Activated naive CD4-positive, alpha-beta T cell treated with anti-CD3 and anti-CD28 coated beads, Interleukin-2, amount 10 ng/mL, durations not matched to agents 7 days and 5 days (primary cell): ENCODE measurements around the gene MCM7.
A peak's percentile ranks its signal among the peaks of the same experiment; 100 is the strongest.

Source experiments
- CTCF ChIA-PET: fragments of 350-600 bp; sonication (Branson Sonifier 250); formaldehyde crosslinking; loops from one replicate; lab custom pipeline; 2021; ENCODE audit warnings: antibody characterized with exemption; lab: Charles Lee
- DNase-seq: peaks from one replicate; pipeline ENCODE4 v3.0.0-alpha.2; 2020
- H3K27ac Mint-ChIP-seq: one replicate; pipeline ENCODE4 v1.8.0; 2021; ENCODE audit warnings: mild to moderate bottlenecking, moderate library complexity, mixed read lengths
- H3K27me3 Mint-ChIP-seq: one replicate; pipeline ENCODE4 v1.8.0; 2021; ENCODE audit warnings: mild to moderate bottlenecking, mixed read lengths
- H3K36me3 Mint-ChIP-seq: one replicate; pipeline ENCODE4 v1.8.0; 2021; ENCODE audit warnings: mixed read lengths
- H3K4me1 Mint-ChIP-seq: one replicate; pipeline ENCODE4 v1.8.0; 2021; ENCODE audit warnings: mixed read lengths
- H3K4me3 Mint-ChIP-seq: one replicate; pipeline ENCODE4 v1.8.0; 2021; ENCODE audit warnings: mild to moderate bottlenecking, moderate library complexity, mixed read lengths
- H3K9me3 Mint-ChIP-seq: one replicate; pipeline ENCODE4 v1.8.0; 2021; ENCODE audit warnings: mixed read lengths

Gene MCM7

DNA sequence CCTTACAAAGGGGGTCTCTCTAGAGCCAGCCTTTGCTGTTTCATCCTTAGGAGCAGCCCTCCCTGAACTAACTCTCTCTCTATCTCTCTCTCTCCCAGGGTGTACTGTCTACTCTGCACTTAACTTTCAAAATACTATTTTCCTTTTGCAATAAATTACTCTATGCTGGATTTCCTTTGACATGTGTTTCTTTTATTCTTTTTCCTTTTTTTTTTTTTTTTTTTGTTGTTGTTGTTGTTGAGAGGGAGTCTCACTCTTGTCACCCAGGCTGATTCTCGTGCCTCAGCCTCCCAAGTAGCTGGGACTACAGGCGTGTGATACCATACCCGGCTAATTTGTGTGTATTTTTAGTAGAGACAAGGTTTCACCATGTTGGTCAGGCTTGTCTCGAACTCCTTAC lies 18.2 kb downstream of the MCM7 start:
- Mint-ChIP-seq H3K27ac (no peak overlapping the region), H3K4me1 (peaks cover 37% of the 10 kb centered on the region), H3K36me3 (peaks cover 15% of the 10 kb centered on the region), H3K9me3 (no peaks in the 10 kb centered on the region), H3K27me3 (peaks cover 29% of the 10 kb centered on the region), H3K4me3 (peak overlapping the region; percentile 83)
- DNase-seq, result no peak
- CTCF ChIA-PET, result interaction anchor here (0.6 to 1.3 kb wide), 10 partner anchors 12 to 398 kb away, joined by 3 to 7 read pairs (median 4); partner anchors contain the start of gene ZSCAN21

DNA sequence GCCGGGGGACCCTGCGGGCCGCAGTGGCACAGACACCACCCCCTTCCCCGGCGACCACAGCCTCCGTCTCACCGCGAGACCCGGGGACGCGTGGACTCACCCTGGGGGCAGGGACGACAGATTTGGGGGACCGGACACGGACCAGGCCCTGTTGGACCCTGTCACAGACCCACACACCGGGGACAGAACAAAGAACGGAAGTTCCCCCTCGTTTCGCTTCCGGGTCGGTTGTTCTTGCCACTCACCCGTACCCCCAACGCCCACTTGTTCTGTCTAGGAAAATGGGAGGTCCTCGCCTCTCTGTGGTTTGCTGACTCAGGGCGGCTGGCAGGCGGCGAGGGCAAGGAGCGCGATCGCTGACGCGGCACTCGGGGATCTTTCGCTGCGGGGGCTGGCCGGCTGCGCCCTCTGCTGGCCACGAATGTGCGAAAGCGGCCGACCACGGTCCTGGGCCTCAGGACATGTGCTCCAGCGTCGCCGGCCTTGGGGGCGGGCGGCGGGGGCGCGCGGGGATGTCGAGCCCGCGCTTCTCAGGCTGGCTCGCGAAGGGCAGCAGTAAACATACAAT lies 19.6 kb downstream of the MCM7 start, which contains the start of gene ZNF3:
TSS of gene ZNF3 (minus strand) at position 189 of the 568 bp plus-strand sequence. CDS start 4,366 bp downstream, outside the sequence.
- CTCF ChIA-PET, result interaction anchor here (0.8 to 1.4 kb wide), 8 partner anchors 10 to 90 kb away, joined by 3 to 11 read pairs (median 4); partner anchors contain the start of gene ZSCAN21
- H3K36me3 Mint-ChIP-seq, result peaks cover 21% of the 10 kb centered on the region
- peak within 1 kb of the TSS; percentile 90 for H3K27ac Mint-ChIP-seq
- peaks cover 32% of the 10 kb centered on the region for H3K4me1 Mint-ChIP-seq
- DNase-seq, result peak; percentile 98
- H3K9me3 Mint-ChIP-seq, result no peaks in the 10 kb centered on the region
- H3K27me3 Mint-ChIP-seq, result peaks cover 29% of the 10 kb centered on the region
- peak within 1 kb of the TSS; percentile 83 for H3K4me3 Mint-ChIP-seq

DNA sequence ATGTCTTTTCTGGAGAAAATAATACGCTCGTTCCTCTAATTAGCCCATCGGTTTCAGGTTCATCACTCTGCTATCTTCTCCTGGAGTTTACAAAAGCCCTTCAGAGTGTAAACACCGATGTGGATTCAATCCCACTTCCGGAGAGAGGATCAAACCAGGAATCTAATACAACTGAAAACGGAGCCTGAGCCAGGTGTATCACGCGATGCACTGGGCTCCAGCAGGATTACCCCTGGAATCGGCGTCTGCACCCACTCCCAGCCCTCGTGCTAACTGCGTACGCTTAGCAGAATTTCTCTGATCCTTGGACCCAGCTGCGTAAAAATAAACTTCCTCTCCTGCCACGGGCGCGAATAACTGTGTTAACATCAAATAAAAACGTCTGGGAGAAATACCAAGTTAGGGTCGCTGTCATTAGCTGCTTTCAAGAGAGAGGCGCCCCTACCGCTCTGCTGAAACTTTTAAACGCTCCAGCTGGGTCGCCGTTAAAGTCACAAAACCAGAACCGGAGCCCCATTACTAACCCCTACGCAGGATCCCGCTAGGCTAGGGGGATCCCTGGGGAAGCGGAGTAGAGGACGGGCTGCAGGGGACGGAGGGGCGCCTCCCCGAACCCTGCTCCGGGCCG lies 20.2 kb downstream of the MCM7 start:
- DNase-seq, result no peak
- peak overlapping the region; percentile 83 for H3K27ac Mint-ChIP-seq
- peaks cover 28% of the 10 kb centered on the region for H3K27me3 Mint-ChIP-seq
- H3K4me3 Mint-ChIP-seq, result peak overlapping the region; percentile 83
- peaks cover 32% of the 10 kb centered on the region for H3K4me1 Mint-ChIP-seq
- CTCF ChIA-PET, result interaction anchor here (0.8 to 1.4 kb wide), 3 partner anchors 10 to 90 kb away, joined by 3 to 4 read pairs (median 3); no protein-coding TSS in a partner anchor
- H3K9me3 Mint-ChIP-seq, result no peaks in the 10 kb centered on the region
- H3K36me3 Mint-ChIP-seq, result peaks cover 27% of the 10 kb centered on the region

DNA sequence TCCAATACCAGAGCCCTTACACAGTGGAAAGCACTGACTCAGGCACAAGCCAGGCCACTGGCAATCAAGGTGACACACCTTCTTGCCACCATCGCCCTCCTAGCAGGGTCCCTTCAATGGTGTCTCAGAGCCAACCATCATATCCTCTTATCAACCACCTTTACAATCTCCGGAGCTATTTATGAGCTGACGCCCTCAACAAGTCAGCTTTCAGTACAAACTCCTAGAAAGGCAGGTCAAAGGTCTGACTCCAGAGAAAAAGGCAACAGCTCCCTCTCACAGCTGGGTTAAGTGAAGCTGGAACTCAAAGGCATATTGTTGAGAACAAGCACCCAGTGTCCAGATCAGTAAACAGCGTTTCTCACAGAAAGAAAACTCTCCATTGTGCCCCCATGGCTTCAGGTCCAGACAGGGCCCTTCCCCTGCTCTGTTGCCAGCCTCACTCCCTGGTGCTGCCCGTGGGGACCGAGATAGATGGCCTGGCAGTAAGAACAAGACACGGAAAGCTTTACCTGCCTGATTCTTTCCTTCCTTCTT lies 22.1 kb downstream of the MCM7 start:
- CTCF ChIA-PET, result no interaction called here
- H3K4me3 Mint-ChIP-seq, result peak overlapping the region; percentile 26

DNA sequence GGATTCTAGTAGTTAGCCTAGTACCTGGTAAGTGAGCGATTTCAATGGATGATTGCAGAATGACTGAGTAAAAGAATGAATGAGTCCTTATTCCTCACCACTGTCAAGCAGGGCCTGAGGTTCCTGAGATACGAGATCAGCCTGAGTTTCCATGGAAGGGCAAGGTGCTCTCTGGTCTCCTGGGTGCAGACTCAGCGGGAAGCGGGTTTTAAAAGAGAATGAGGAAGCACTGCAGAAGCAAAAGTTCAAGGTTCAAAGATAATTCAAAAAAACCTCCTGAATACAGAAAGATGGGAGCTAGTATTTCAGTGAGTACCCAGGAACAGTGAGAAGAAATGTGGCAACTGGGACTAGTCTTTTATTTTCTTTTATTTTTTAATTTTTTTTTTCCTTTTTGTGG lies 24.0 kb downstream of the MCM7 start:
- DNase-seq, result no peak
- Mint-ChIP-seq H3K36me3 (peaks cover 64% of the 10 kb centered on the region), H3K4me3 (no peak overlapping the region), H3K4me1 (peaks cover 24% of the 10 kb centered on the region), H3K27me3 (no peaks in the 10 kb centered on the region), H3K9me3 (peaks cover 11% of the 10 kb centered on the region), H3K27ac (no peak overlapping the region)
- CTCF ChIA-PET, result no interaction called here

More for the DNA sequence above, 22.1 kb downstream of the MCM7 start:
- Mint-ChIP-seq H3K27ac (no peak overlapping the region), H3K4me1 (peaks cover 32% of the 10 kb centered on the region), H3K27me3 (peaks cover 11% of the 10 kb centered on the region), H3K9me3 (peaks cover 2% of the 10 kb centered on the region), H3K36me3 (peaks cover 46% of the 10 kb centered on the region)
- DNase-seq, result no peak

DNA sequence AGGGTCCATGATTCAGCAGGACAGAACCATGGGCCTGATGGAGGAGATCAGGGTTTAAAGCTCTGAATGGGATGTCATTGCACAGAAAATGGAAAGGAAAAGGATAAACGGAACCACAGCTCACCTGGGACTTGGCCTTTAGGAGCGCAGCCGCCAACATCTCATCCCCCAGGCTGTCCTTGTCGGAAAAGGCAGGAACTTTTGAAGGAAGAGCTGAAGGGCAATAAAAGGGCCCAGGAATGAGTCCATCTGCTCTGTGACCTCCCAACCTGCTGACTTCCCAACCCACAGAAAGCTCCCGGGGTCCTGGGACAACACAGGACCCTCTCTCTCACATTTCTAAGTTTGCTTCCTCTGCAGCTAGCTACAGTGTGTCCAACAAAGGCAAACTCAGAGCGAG lies 25.8 kb downstream of the MCM7 start:
- peaks cover 29% of the 10 kb centered on the region for H3K9me3 Mint-ChIP-seq
- H3K27me3 Mint-ChIP-seq, result no peaks in the 10 kb centered on the region
- H3K36me3 Mint-ChIP-seq, result peaks cover 80% of the 10 kb centered on the region
- H3K27ac Mint-ChIP-seq, result no peak overlapping the region
- no peak for DNase-seq
- CTCF ChIA-PET, result interaction anchor here (0.7 to 0.8 kb wide), 3 partner anchors 13 to 299 kb away, joined by 3 read pairs; partner anchors contain the start of gene COPS6
- no peak overlapping the region for H3K4me3 Mint-ChIP-seq
- peaks cover 13% of the 10 kb centered on the region for H3K4me1 Mint-ChIP-seq

DNA sequence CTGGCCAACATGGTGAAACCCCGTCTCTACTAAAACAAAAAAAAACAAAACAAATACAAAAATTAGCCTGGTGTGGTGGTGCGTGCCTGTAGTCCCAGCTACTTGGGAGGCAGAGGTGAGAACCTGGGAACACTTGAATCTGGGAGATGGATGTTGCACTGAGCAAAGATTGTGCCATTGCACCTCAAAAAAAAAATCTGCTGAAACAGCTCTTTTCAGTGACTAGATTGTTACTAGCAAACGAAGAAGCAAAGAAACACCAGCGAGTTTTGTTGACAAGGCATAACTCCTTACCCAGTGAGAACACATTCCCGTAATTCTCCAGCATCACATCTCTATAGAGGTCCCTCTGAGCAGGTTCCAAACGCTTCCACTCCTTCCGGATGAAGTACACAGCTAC lies 26.4 kb downstream of the MCM7 start:
- H3K9me3 Mint-ChIP-seq, result peaks cover 35% of the 10 kb centered on the region
- peaks cover 8% of the 10 kb centered on the region for H3K4me1 Mint-ChIP-seq
- no peak overlapping the region for H3K4me3 Mint-ChIP-seq
- no peak for DNase-seq
- CTCF ChIA-PET, result interaction anchor here (0.8 kb wide), 1 partner anchor 20 kb away, joined by 3 read pairs; no protein-coding TSS in a partner anchor
- H3K27ac Mint-ChIP-seq, result no peak overlapping the region
- no peaks in the 10 kb centered on the region for H3K27me3 Mint-ChIP-seq
- H3K36me3 Mint-ChIP-seq, result peaks cover 81% of the 10 kb centered on the region

DNA sequence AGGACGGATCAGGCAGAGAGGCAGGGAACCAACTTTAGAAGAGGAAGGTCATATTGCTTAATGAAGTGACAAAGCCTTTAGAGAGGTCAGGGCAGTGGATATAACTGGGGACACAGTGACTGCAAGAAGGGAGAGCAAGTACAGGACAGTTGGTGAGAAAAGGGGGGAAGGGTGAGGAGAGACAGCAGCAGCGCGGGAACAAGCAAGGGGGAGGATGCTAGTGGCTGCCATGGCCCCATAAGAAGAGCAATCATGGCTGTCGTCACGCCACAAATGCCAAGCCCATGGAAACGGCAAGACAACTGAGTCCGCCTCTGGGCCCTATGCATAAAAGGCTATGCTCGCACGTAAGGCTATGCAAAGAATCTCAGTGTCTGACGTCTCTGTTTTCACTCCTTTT lies 28.7 kb downstream of the MCM7 start:
- no peak overlapping the region for H3K4me3 Mint-ChIP-seq
- H3K27ac Mint-ChIP-seq, result no peak overlapping the region
- H3K36me3 Mint-ChIP-seq, result peaks cover 79% of the 10 kb centered on the region
- CTCF ChIA-PET, result no interaction called here
- H3K27me3 Mint-ChIP-seq, result no peaks in the 10 kb centered on the region
- H3K9me3 Mint-ChIP-seq, result peaks cover 36% of the 10 kb centered on the region
- no peaks in the 10 kb centered on the region for H3K4me1 Mint-ChIP-seq
- DNase-seq, result no peak

DNA sequence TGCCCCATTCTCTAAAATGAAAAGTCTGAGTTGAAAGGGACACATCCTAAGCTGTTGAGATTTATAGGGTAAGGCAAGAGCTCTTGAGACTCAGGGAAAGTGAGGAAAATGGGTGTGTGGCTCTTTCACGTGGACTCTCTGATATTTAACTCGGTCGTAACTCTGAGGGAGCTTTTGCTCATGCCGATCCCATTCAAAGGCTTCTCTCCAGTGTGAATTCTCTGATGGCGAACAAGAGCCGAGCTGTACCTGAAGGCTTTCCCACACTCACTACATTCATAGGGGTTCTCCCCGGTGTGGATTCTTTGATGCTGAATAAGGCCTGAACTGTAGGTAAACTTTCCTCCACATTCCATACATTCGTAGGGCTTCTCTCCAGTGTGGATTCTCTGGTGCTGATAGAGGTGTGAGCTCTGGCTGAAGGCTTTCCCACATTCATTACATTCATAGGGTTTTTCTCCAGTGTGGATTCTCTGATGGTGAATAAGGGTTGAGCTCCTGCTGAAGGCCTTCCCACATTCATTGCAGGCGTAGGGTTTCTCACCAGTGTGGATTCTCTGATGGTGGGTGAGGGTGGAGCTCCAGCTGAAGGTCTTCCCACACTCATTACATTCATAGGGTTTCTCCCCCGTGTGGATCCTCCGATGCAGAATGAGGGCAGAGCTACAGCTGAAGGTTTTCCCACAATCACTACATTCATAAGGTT lies 30.0 kb downstream of the MCM7 start:
- Mint-ChIP-seq H3K36me3 (peaks cover 74% of the 10 kb centered on the region), H3K27me3 (no peaks in the 10 kb centered on the region), H3K9me3 (peaks cover 36% of the 10 kb centered on the region), H3K4me3 (no peak overlapping the region), H3K27ac (no peak overlapping the region), H3K4me1 (no peaks in the 10 kb centered on the region)
- DNase-seq, result no peak
- CTCF ChIA-PET, result interaction anchor here (0.7 to 1.4 kb wide), 3 partner anchors 10 to 157 kb away, joined by 4 read pairs; no protein-coding TSS in a partner anchor

DNA sequence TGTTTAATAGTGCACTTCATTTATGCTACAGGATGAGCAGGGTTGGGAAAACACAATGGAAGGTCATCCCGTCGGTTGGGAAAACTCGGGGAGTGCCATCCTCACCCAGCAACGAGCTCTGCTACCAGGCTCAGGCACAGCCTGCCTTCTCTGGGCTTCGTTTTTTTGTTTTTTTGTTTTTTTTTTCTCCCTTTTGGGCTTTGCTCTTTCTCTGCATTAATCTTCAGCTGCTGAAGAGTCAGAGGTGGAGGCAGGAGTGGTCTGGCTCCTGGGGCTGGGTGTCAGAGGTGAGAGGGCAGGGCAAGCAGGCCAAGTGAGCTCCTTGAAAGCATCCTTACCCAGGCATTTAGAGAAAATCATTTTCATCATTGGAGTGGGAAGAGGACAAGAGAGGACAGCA lies 31.2 kb downstream of the MCM7 start:
- H3K4me1 Mint-ChIP-seq, result no peaks in the 10 kb centered on the region
- no peak overlapping the region for H3K27ac Mint-ChIP-seq
- DNase-seq, result no peak
- H3K9me3 Mint-ChIP-seq, result peaks cover 36% of the 10 kb centered on the region
- no peak overlapping the region for H3K4me3 Mint-ChIP-seq
- CTCF ChIA-PET, result interaction anchor here (1.4 kb wide), 1 partner anchor 156 kb away, joined by 4 read pairs; no protein-coding TSS in a partner anchor
- no peaks in the 10 kb centered on the region for H3K27me3 Mint-ChIP-seq
- peaks cover 64% of the 10 kb centered on the region for H3K36me3 Mint-ChIP-seq

DNA sequence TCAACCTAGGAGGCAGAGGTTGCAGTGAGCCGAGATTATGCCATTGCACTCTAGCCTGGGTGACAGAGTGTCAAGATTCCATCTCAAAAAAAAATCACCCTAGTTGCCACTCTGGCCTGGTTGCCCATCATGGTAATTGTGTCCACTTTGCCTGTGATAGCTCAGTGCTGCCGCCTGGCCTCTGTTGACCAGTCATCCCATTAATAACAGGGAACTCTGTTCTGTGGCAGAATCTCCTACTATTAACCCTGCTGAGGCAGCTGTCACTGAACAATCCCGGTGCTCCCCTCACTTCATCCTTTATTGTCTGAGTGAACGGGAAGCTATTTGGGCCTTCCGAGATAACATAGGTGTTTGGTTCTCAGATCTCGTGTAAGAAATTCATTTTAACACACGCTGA lies 34.2 kb downstream of the MCM7 start:
- DNase-seq, result no peak
- H3K36me3 Mint-ChIP-seq, result peaks cover 54% of the 10 kb centered on the region
- H3K4me1 Mint-ChIP-seq, result no peaks in the 10 kb centered on the region
- H3K27me3 Mint-ChIP-seq, result no peaks in the 10 kb centered on the region
- no peak overlapping the region for H3K4me3 Mint-ChIP-seq
- CTCF ChIA-PET, result no interaction called here
- peaks cover 23% of the 10 kb centered on the region for H3K9me3 Mint-ChIP-seq
- no peak overlapping the region for H3K27ac Mint-ChIP-seq

DNA sequence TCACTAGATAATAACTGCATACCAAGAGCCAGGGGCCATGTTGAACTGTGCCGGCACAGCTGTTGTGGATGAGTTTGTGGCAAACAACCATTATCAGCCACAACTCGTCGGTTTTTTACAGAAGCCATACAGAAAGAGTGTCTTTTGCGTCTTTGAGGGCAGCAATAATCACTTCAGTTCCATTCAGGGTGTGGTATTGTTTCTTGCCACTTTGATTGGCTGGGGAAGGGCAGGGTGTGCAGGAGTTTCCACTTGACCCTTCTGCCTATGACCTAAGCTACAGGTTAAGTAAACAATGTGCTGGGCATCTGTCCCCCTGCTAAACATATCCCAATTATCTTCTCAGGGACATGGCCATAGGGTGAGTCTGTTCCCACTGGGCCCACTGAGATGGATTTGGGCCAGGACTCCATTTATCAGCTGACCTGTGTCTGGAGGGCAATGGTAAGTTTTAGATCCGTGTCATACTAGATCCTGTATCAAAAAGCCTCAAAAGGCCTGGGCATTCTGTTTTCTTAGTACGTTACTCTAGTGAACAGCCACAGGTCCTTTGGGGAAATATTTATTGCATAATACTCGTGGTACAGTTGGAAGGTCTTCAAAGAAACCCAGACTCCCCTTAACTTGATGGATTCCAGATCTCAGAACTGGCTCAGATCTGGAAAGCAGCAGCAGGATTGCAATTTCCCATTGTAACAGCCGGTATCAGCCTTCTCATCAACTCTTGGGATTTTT lies 35.6 kb downstream of the MCM7 start:
- Mint-ChIP-seq H3K27ac (no peak overlapping the region), H3K4me1 (no peaks in the 10 kb centered on the region), H3K36me3 (peaks cover 44% of the 10 kb centered on the region), H3K9me3 (peaks cover 10% of the 10 kb centered on the region), H3K27me3 (no peaks in the 10 kb centered on the region), H3K4me3 (no peak overlapping the region)
- CTCF ChIA-PET, result no interaction called here
- DNase-seq, result no peak

DNA sequence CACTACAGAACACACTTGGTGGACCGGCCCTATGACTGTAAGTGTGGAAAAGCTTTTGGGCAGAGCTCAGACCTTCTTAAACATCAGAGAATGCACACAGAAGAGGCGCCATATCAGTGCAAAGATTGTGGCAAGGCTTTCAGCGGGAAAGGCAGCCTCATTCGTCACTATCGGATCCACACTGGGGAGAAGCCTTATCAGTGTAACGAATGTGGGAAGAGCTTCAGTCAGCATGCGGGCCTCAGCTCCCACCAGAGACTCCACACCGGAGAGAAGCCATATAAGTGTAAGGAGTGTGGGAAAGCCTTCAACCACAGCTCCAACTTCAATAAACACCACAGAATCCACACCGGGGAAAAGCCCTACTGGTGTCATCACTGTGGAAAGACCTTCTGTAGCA lies 37.0 kb downstream of the MCM7 start:
- Mint-ChIP-seq H3K36me3 (peaks cover 36% of the 10 kb centered on the region), H3K27ac (no peak overlapping the region), H3K4me3 (no peak overlapping the region), H3K9me3 (no peaks in the 10 kb centered on the region), H3K27me3 (no peaks in the 10 kb centered on the region), H3K4me1 (no peaks in the 10 kb centered on the region)
- CTCF ChIA-PET, result interaction anchor here (0.6 to 1.7 kb wide), 3 partner anchors 72 to 701 kb away, joined by 3 read pairs; no protein-coding TSS in a partner anchor
- no peak for DNase-seq
